Measurements from ENCODE around the gene VPS52.
A peak's percentile ranks its signal among the peaks of the same experiment; 100 is the strongest.
"Not testable (repeated sequence)": the region's sequence is repeated elsewhere in the genome, so short reads cannot be mapped to it uniquely, and the experiment has no call there.

The VPS52 gene

DNA sequence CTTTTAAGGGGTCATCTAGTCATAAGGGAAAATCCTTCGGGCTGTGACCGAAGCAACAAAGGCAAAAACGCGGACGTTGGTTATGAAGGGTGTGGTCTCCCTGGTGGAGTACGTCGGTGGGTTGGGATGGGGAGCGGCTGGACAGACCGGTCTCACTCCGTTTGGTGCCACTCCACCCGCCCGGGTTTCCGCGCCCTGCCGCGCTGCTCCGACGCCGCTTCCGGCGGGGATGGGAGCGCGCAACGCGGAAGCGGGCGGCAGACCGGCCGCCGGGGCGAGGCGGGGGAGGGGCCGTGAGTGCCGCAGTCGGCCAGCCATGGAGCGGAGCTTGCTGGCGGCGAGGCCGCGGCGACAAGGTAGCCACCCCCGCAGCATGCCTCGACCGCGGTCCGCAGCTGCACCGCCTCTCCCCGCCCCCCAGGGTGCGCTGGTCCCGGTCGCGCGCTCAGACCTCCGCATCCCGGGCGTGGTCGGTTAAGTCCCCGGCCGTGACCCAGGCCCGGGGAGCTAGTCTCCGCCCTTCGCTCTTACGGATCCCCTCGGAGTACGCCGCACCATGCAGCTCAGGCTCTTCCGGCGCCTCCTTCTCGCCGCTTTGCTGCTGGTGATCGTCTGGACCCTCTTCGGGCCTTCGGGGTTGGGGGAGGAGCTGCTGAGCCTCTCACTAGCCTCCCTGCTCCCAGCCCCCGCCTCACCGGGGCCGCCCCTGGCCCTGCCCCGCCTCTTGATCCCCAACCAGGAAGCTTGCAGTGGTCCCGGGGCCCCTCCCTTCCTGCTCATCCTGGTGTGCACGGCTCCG lies 5.4 kb upstream of the VPS52 start, which contains the start of gene B3GALT4:
B3GALT4 (plus strand) TSS at position 260 of the 799 bp plus-strand sequence; CDS start at position 557, 297 bp downstream.
- no peaks in the 10 kb centered on the region for H3K27me3 ChIP-seq (ENCODE audit: low read depth, low read length)
- H3K4me1 ChIP-seq (ENCODE audit: control insufficient read depth in 1 of 2, insufficient read depth in 2 of 2, low read length in 2 of 2): peaks cover 16 to 71% of the 10 kb centered on the region in 2 donors
- H3K9me3 ChIP-seq (ENCODE audit: control insufficient read depth in 1 of 2, low read length in 2 of 2): no peaks in the 10 kb centered on the region
- H3K27ac ChIP-seq (ENCODE audit: low read length): peak within 1 kb of the TSS; percentile 83
- H3K36me3 ChIP-seq (ENCODE audit: control insufficient read depth in 1 of 2, insufficient read depth in 2 of 2, low read length in 2 of 2): peaks cover 37 to 54% of the 10 kb centered on the region in 2 donors
- peak within 1 kb of the TSS; percentile 68 to 85 for H3K4me3 ChIP-seq (ENCODE audit: low read depth in 1 of 2, low read length in 2 of 2)

- peak overlapping the region; percentile 83 for H3K27ac ChIP-seq (ENCODE audit: low read length)
- H3K4me3 ChIP-seq (ENCODE audit: low read depth in 1 of 2, low read length in 2 of 2): peak overlapping the region; percentile 68 to 85
- no peaks in the 10 kb centered on the region for H3K9me3 ChIP-seq (ENCODE audit: control insufficient read depth in 1 of 2, low read length in 2 of 2)
- H3K27me3 ChIP-seq (ENCODE audit: low read depth, low read length): no peaks in the 10 kb centered on the region
- peaks cover 37 to 49% of the 10 kb centered on the region in 2 donors for H3K36me3 ChIP-seq (ENCODE audit: control insufficient read depth in 1 of 2, insufficient read depth in 2 of 2, low read length in 2 of 2)
- peaks cover 16 to 71% of the 10 kb centered on the region in 2 donors for H3K4me1 ChIP-seq (ENCODE audit: control insufficient read depth in 1 of 2, insufficient read depth in 2 of 2, low read length in 2 of 2)
Measured at GRCh38 chr6:33276581-33276863, 4.8 kb upstream of the VPS52 start.

- H3K4me1 ChIP-seq (ENCODE audit: control insufficient read depth in 1 of 2, insufficient read depth in 2 of 2, low read length in 2 of 2): peaks cover 16 to 72% of the 10 kb centered on the region in 2 donors
- H3K36me3 ChIP-seq (ENCODE audit: control insufficient read depth in 1 of 2, insufficient read depth in 2 of 2, low read length in 2 of 2): peaks cover 32 to 43% of the 10 kb centered on the region in 2 donors
- H3K27ac ChIP-seq (ENCODE audit: low read length): peak overlapping the region; percentile 83
- not testable (repeated sequence) for H3K27me3 ChIP-seq (ENCODE audit: low read depth, low read length); H3K9me3 ChIP-seq (ENCODE audit: control insufficient read depth in 1 of 2, low read length in 2 of 2)
- H3K4me3 ChIP-seq (ENCODE audit: low read depth in 1 of 2, low read length in 2 of 2): peak overlapping the region; percentile 68 to 85
Measured at GRCh38 chr6:33275795-33276580, 4.3 kb upstream of the VPS52 start.

- no peaks in the 10 kb centered on the region for H3K9me3 ChIP-seq (ENCODE audit: control insufficient read depth in 1 of 2, low read length in 2 of 2)
- peak overlapping the region; percentile 41 for H3K27ac ChIP-seq (ENCODE audit: low read length)
- no peaks in the 10 kb centered on the region for H3K27me3 ChIP-seq (ENCODE audit: low read depth, low read length)
- H3K4me1 ChIP-seq (ENCODE audit: control insufficient read depth in 1 of 2, insufficient read depth in 2 of 2, low read length in 2 of 2): peaks cover 16 to 78% of the 10 kb centered on the region in 2 donors
- peaks cover 30 to 31% of the 10 kb centered on the region in 2 donors for H3K36me3 ChIP-seq (ENCODE audit: control insufficient read depth in 1 of 2, insufficient read depth in 2 of 2, low read length in 2 of 2)
- peak overlapping the region in 1 of 2 donors; percentile 1 for H3K4me3 ChIP-seq (ENCODE audit: low read depth in 1 of 2, low read length in 2 of 2)
Measured at GRCh38 chr6:33273924-33274902, 2.5 kb upstream of the VPS52 start.

- peaks cover 32 to 39% of the 10 kb centered on the region in 2 donors for H3K36me3 ChIP-seq (ENCODE audit: control insufficient read depth in 1 of 2, insufficient read depth in 2 of 2, low read length in 2 of 2)
- no peaks in the 10 kb centered on the region for H3K27me3 ChIP-seq (ENCODE audit: low read depth, low read length)
- peaks cover 16 to 70% of the 10 kb centered on the region in 2 donors for H3K4me1 ChIP-seq (ENCODE audit: control insufficient read depth in 1 of 2, insufficient read depth in 2 of 2, low read length in 2 of 2)
- H3K27ac ChIP-seq (ENCODE audit: low read length): peak overlapping the region; percentile 99
- peak overlapping the region; percentile 87 to 100 for H3K4me3 ChIP-seq (ENCODE audit: low read depth in 1 of 2, low read length in 2 of 2)
- H3K9me3 ChIP-seq (ENCODE audit: control insufficient read depth in 1 of 2, low read length in 2 of 2): no peaks in the 10 kb centered on the region
Measured at GRCh38 chr6:33273129-33273923, 1.6 kb upstream of the VPS52 start.

GRCh38 chr6:33272275-33273128 lies 826 bp upstream of the VPS52 start:
- Histone ChIP-seq H3K27me3 (ENCODE audit: low read depth, low read length) (no peaks in the 10 kb centered on the region), H3K36me3 (ENCODE audit: control insufficient read depth in 1 of 2, insufficient read depth in 2 of 2, low read length in 2 of 2) (peaks cover 40 to 46% of the 10 kb centered on the region in 2 donors), H3K4me1 (ENCODE audit: control insufficient read depth in 1 of 2, insufficient read depth in 2 of 2, low read length in 2 of 2) (peaks cover 16 to 62% of the 10 kb centered on the region in 2 donors), H3K9me3 (ENCODE audit: control insufficient read depth in 1 of 2, low read length in 2 of 2) (no peaks in the 10 kb centered on the region), H3K4me3 (ENCODE audit: low read depth in 1 of 2, low read length in 2 of 2) (peak overlapping the region; percentile 87 to 100), H3K27ac (ENCODE audit: low read length) (peak overlapping the region; percentile 99)

- Histone ChIP-seq H3K27ac (ENCODE audit: low read length) (peak overlapping the region; percentile 99), H3K4me3 (ENCODE audit: low read depth in 1 of 2, low read length in 2 of 2) (peak overlapping the region; percentile 87 to 100), H3K36me3 (ENCODE audit: control insufficient read depth in 1 of 2, insufficient read depth in 2 of 2, low read length in 2 of 2) (peaks cover 51 to 54% of the 10 kb centered on the region in 2 donors), H3K9me3 (ENCODE audit: control insufficient read depth in 1 of 2, low read length in 2 of 2) (no peaks in the 10 kb centered on the region), H3K27me3 (ENCODE audit: low read depth, low read length) (no peaks in the 10 kb centered on the region), H3K4me1 (ENCODE audit: control insufficient read depth in 1 of 2, insufficient read depth in 2 of 2, low read length in 2 of 2) (peaks cover 12 to 49% of the 10 kb centered on the region in 2 donors)
Measured at GRCh38 chr6:33271117-33271467, 584 bp downstream of the VPS52 start.

- Histone ChIP-seq H3K27ac (ENCODE audit: low read length) (no peak overlapping the region), H3K9me3 (ENCODE audit: control insufficient read depth in 1 of 2, low read length in 2 of 2) (no peaks in the 10 kb centered on the region), H3K4me3 (ENCODE audit: low read depth in 1 of 2, low read length in 2 of 2) (no peak overlapping the region), H3K36me3 (ENCODE audit: control insufficient read depth in 1 of 2, insufficient read depth in 2 of 2, low read length in 2 of 2) (peaks cover 58 to 92% of the 10 kb centered on the region in 2 donors), H3K27me3 (ENCODE audit: low read depth, low read length) (no peaks in the 10 kb centered on the region), H3K4me1 (ENCODE audit: control insufficient read depth in 1 of 2, insufficient read depth in 2 of 2, low read length in 2 of 2) (no peaks in the 10 kb centered on the region)
Measured at GRCh38 chr6:33264015-33264414, 7.7 kb downstream of the VPS52 start.

GRCh38 chr6:33262490-33262889 lies 9.2 kb downstream of the VPS52 start:
- H3K4me3 ChIP-seq (ENCODE audit: low read depth in 1 of 2, low read length in 2 of 2); H3K4me1 ChIP-seq (ENCODE audit: control insufficient read depth in 1 of 2, insufficient read depth in 2 of 2, low read length in 2 of 2); H3K27me3 ChIP-seq (ENCODE audit: low read depth, low read length); H3K9me3 ChIP-seq (ENCODE audit: control insufficient read depth in 1 of 2, low read length in 2 of 2); H3K27ac ChIP-seq (ENCODE audit: low read length): not testable (repeated sequence)
- H3K36me3 ChIP-seq (ENCODE audit: control insufficient read depth in 1 of 2, insufficient read depth in 2 of 2, low read length in 2 of 2): peaks cover 48 to 81% of the 10 kb centered on the region in 2 donors

All from muscle layer of duodenum (tissue), 2 donors.